Endodermal cell (in vitro differentiated cells): Measurements from ENCODE around the gene SCLY. TPM values are rescaled to one million over a fixed set of nuclear protein-coding genes. Genes with fewer than 3 reads are reported as not detected.

Experiments
- DNase-seq: peaks from one replicate; pipeline ENCODE4 v3.0.0-alpha.2; 2017
- H3K27ac ChIP-seq: 2 replicates; pipeline ENCODE4 v1.5.1; 2013; ENCODE audit warnings: mild to moderate bottlenecking, low read depth, low read length, moderate library complexity
- H3K27me3 ChIP-seq: 2 replicates; pipeline ENCODE4 v1.6.1; 2013; ENCODE audit warnings: mild to moderate bottlenecking, low read length, moderate library complexity; ENCODE audit not compliant: insufficient read depth, control insufficient read depth, poor library complexity, severe bottlenecking
- H3K36me3 ChIP-seq: 2 replicates; pipeline ENCODE4 v1.7.0; 2013; ENCODE audit warnings: mild to moderate bottlenecking, low read length, moderate library complexity; ENCODE audit not compliant: control insufficient read depth, insufficient read depth
- H3K4me1 ChIP-seq: one replicate; pipeline ENCODE4 v1.7.0; 2013; ENCODE audit warnings: low read length; ENCODE audit not compliant: control insufficient read depth, insufficient read depth
- H3K4me3 ChIP-seq: 2 replicates; pipeline ENCODE4 v1.5.1; 2013; ENCODE audit warnings: mild to moderate bottlenecking, low read length, moderate library complexity
- H3K9ac ChIP-seq: 2 replicates; pipeline ENCODE4 v1.6.1; 2013; ENCODE audit warnings: mild to moderate bottlenecking, low read length, moderate library complexity; ENCODE audit not compliant: poor library complexity, severe bottlenecking; ENCODE audit errors: extremely low read depth
- H3K9me3 ChIP-seq: 2 replicates; pipeline ENCODE4 v1.6.1; 2013; ENCODE audit warnings: mild to moderate bottlenecking, low read length, moderate library complexity; ENCODE audit not compliant: control insufficient read depth
- H3K27ac Mint-ChIP-seq: 2 replicates; pipeline ENCODE4 v1.8.0; 2020; ENCODE audit warnings: mixed read lengths
- H3K27me3 Mint-ChIP-seq: 2 replicates; pipeline ENCODE4 v1.8.0; 2021; ENCODE audit warnings: mild to moderate bottlenecking, mixed read lengths; ENCODE audit not compliant: insufficient read depth
- H3K36me3 Mint-ChIP-seq: 2 replicates; pipeline ENCODE4 v1.8.0; 2020; ENCODE audit warnings: low read depth, mixed read lengths
- H3K4me1 Mint-ChIP-seq: 2 replicates; pipeline ENCODE4 v1.8.0; 2020; ENCODE audit warnings: mixed read lengths
- H3K4me3 Mint-ChIP-seq: 2 replicates; pipeline ENCODE4 v1.8.0; 2020; ENCODE audit warnings: mild to moderate bottlenecking, moderate library complexity, mixed read lengths
- H3K9me3 Mint-ChIP-seq: 2 replicates; pipeline ENCODE4 v1.8.0; 2020; ENCODE audit warnings: mild to moderate bottlenecking, mixed read lengths
- WGBS, 2 experiments: methylation state at CpG; one replicate each; pipeline versions ENCODE4 v1.1.5 to v1.1.7; 2013; ENCODE audit warnings: missing lambda C conversion rate in 2 of 2, mixed read lengths in 1 of 2; ENCODE audit not compliant: insufficient coverage in 1 of 2, insufficient read length in 1 of 2; 5-methylcytosine and 5-hydroxymethylcytosine counted together
- total RNA-seq, 2 donors: library from RNA; stranded (reverse); fragmentation: NEBNext Ultra II Directional in 1 of 2; extraction: Animal tissue kit (Norgen Biotek cat#: 25700) in 1 of 2; gene quantifications; 2 replicates in 1 of 2; 3 replicates in 1 of 2; pipeline ENCODE4 v1.2.1, GENCODE V29; 2021
- TF ChIP-seq, protein P1 (sequence below): fragments of 200-600 bp; sonication (generic); conservative IDR thresholded peaks from 2 replicates; pipeline ENCODE4 v1.5.0; 2021; ENCODE audit warnings: antibody characterized with exemption, mild to moderate bottlenecking

Gene SCLY
- total RNA-seq, 2 donors from 2014 or later = 39.0 to 45.0 TPM

DNA sequence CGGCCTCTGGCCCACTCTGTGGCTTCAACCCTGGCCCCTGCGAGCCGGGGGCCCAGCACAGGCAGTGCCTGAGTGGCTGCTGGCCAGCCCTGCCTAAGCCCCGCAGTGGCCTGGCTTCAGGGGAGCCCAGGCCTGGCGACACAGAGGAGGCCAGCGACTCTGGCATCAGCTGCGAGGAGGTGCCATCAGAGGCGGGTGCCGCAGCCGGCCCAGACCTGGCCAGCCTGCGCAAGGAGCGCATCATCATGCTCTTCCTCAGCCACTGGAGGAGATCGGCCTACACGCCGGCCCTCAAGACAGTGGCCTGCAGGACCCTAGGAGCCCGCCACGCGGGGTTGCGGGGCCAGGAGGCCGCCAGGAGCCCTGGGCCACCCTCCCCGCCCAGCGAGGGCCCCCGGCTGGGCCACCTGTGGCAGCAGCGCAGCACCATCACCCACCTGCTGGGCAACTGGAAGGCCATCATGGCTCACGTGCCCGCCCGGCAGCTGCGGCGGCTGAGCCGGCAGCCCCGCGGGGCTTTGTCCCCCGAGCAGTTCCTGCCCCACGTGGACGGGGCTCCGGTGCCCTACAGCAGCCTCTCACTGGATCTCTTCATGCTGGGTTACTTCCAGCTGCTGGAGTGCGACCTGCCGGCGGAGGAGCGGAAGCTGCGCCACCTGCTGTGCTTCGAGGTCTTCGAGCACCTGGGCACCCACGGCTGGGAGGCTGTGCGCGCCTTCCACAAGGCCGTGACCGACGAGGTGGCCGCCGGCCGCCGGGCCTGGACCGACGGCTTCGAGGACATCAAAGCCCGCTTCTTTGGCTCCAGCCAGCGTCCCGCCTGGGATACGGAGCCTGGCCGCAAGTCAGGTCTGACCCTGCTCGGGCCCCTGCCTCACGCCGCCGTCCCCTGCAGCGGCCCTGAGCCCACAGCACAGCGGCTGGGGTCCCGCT lies 70.2 kb downstream of the SCLY start:
- Histone ChIP-seq H3K27ac (no peak overlapping the region), H3K27me3 (no peaks in the 10 kb centered on the region), H3K4me1 (no peaks in the 10 kb centered on the region), H3K9ac (no peak overlapping the region), H3K36me3 (no peaks in the 10 kb centered on the region), H3K9me3 (no peaks in the 10 kb centered on the region), H3K4me3 (no peak overlapping the region)
- WGBS, 2 experiments = 93 to 97% methylated on average over 30 to 68 of the region's 68 CpGs
- H3K27ac Mint-ChIP-seq = no peak overlapping the region
- no peak overlapping the region for H3K4me3 Mint-ChIP-seq
- H3K27me3 Mint-ChIP-seq = no peaks in the 10 kb centered on the region
- H3K9me3 Mint-ChIP-seq = no peaks in the 10 kb centered on the region
- TF ChIP-seq, protein P1, sequence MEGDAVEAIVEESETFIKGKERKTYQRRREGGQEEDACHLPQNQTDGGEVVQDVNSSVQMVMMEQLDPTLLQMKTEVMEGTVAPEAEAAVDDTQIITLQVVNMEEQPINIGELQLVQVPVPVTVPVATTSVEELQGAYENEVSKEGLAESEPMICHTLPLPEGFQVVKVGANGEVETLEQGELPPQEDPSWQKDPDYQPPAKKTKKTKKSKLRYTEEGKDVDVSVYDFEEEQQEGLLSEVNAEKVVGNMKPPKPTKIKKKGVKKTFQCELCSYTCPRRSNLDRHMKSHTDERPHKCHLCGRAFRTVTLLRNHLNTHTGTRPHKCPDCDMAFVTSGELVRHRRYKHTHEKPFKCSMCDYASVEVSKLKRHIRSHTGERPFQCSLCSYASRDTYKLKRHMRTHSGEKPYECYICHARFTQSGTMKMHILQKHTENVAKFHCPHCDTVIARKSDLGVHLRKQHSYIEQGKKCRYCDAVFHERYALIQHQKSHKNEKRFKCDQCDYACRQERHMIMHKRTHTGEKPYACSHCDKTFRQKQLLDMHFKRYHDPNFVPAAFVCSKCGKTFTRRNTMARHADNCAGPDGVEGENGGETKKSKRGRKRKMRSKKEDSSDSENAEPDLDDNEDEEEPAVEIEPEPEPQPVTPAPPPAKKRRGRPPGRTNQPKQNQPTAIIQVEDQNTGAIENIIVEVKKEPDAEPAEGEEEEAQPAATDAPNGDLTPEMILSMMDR = no peak
- no peaks in the 10 kb centered on the region for H3K36me3 Mint-ChIP-seq
- no peaks in the 10 kb centered on the region for H3K4me1 Mint-ChIP-seq
- DNase-seq = peak; percentile 39

DNA sequence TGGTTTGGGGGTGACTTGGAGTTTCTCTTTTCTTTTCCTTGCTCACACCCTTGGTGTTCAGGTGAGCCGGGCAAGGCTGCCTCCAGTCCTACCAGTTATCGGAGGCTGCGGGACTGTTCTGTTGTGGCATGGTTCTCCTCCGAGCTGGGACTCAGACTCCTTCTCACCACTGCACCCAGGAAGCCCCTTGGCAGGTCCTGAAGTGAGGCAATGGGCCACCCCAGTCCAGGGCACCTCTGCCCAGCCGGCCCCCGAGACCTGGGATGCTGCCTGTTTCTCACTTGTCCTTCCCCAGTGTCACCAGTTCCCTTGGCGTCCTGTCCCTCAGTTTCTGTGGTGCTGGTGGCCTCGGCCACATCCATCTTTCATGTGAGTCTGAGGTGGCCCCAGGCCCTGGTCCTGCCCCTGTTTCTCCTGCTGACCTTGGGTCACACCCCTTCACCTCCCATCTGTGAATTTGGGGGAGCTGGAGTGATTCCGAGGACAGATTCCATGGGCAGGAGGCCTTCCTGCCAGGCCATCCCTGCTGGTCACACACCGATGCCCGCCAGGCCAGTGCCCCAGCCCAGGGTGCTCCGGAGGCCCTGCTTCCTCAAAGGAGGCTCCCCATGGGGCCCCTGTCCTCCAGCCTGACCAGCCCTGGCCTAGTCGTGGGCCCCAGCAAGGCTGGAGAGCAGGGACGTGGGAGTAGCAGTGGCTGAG lies 71.1 kb downstream of the SCLY start:
- no peak overlapping the region for H3K4me3 ChIP-seq
- WGBS, 2 experiments = 89 to 90% methylated on average over 8 to 14 of the region's 14 CpGs
- Mint-ChIP-seq H3K27ac (no peak overlapping the region), H3K4me1 (no peaks in the 10 kb centered on the region), H3K4me3 (no peak overlapping the region), H3K27me3 (no peaks in the 10 kb centered on the region), H3K36me3 (no peaks in the 10 kb centered on the region), H3K9me3 (no peaks in the 10 kb centered on the region)
- H3K27me3 ChIP-seq = no peaks in the 10 kb centered on the region
- DNase-seq = no peak
- TF ChIP-seq, protein P1 = no peak
- no peaks in the 10 kb centered on the region for H3K9me3 ChIP-seq
- H3K27ac ChIP-seq = no peak overlapping the region
- no peak overlapping the region for H3K9ac ChIP-seq
- no peaks in the 10 kb centered on the region for H3K36me3 ChIP-seq
- no peaks in the 10 kb centered on the region for H3K4me1 ChIP-seq

DNA sequence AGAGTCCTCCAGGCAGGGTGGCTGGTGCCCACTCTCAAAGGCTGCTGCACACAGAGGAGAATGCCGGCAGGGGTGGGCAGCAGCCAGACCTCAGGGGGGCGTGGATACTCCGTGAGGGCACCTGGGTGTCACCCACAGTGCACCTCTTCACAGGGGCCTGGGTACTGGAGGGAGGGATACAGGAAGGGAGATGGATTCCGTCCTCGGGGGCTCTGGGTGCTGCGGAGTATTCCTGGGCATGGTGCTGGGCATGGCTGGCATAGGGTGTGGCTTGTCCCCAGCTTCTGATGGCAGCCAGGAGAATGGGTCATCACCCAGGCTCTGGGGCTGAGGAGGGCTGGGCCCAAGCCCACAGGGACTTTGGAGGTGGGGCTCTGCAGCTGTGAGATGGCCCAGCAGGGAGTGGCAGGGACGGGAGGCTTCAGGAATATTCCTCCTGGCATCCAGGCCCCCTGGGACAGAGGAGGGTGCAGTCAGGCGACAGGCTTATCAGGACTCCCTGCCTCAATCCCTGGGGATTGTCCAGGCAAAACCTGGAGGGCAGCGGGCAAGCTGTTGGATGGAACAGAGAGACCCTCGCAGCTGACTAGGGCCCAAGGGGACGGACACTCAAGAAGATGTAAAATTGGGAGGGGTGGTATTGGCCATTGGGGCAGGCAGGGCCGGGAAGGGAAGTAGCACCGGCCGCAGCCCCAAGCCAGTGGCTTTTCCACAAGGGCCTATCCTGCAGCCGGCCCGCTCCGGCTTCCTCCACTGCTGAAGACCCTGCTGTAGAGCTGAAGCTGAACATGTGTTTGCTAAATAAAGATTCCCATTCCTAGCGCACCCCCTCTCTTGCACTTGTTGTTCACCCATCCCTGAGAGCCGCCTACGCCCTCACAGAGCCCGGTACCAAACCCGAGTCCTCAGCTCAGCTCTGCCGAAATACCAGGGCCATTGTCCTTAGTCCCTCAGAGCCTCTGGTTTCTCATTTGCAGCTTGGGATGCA lies 72.0 kb downstream of the SCLY start:
- H3K27me3 Mint-ChIP-seq = no peaks in the 10 kb centered on the region
- H3K27ac Mint-ChIP-seq = no peak overlapping the region
- Histone ChIP-seq H3K9me3 (no peaks in the 10 kb centered on the region), H3K4me1 (no peaks in the 10 kb centered on the region), H3K27ac (no peak overlapping the region), H3K9ac (no peak overlapping the region), H3K36me3 (no peaks in the 10 kb centered on the region), H3K4me3 (no peak overlapping the region), H3K27me3 (no peaks in the 10 kb centered on the region)
- H3K4me1 Mint-ChIP-seq = no peaks in the 10 kb centered on the region
- TF ChIP-seq, protein P1 = no peak
- H3K36me3 Mint-ChIP-seq = no peaks in the 10 kb centered on the region
- H3K9me3 Mint-ChIP-seq = no peaks in the 10 kb centered on the region
- WGBS, 2 experiments = 90 to 96% methylated on average over 15 to 23 of the region's 23 CpGs
- DNase-seq = no peak
- H3K4me3 Mint-ChIP-seq = no peak overlapping the region
